Stimulated activated CD8-positive, alpha-beta memory T cell treated with anti-CD3 and anti-CD28 coated beads, Interleukin-7, amount 100 ng/mL, for 1 hour (primary cell): Measurements from ENCODE around the gene RPP14.
"Not testable (repeated sequence)": the region's sequence is repeated elsewhere in the genome, so short reads cannot be mapped to it uniquely, and the experiment has no call there.

Source experiments
- DNase-seq, 2 donors: peaks; one replicate each; pipeline ENCODE4 v3.0.0-alpha.2; 2020; ENCODE audit warnings: low read depth in 2 of 2

The RPP14 gene

GRCh38 chr3:58331593-58332152, 25.6 kb downstream of the RPP14 start:
- DNase-seq: no peak

- DNase-seq: peak; percentile 51 to 55
Observed at GRCh38 chr3:58332575-58333188, 26.6 kb downstream of the RPP14 start, which contains the start of gene PXK. Gene PXK (plus strand): TSS chr3:58332892. CDS start chr3:58332989, 97 bp downstream.

DNA sequence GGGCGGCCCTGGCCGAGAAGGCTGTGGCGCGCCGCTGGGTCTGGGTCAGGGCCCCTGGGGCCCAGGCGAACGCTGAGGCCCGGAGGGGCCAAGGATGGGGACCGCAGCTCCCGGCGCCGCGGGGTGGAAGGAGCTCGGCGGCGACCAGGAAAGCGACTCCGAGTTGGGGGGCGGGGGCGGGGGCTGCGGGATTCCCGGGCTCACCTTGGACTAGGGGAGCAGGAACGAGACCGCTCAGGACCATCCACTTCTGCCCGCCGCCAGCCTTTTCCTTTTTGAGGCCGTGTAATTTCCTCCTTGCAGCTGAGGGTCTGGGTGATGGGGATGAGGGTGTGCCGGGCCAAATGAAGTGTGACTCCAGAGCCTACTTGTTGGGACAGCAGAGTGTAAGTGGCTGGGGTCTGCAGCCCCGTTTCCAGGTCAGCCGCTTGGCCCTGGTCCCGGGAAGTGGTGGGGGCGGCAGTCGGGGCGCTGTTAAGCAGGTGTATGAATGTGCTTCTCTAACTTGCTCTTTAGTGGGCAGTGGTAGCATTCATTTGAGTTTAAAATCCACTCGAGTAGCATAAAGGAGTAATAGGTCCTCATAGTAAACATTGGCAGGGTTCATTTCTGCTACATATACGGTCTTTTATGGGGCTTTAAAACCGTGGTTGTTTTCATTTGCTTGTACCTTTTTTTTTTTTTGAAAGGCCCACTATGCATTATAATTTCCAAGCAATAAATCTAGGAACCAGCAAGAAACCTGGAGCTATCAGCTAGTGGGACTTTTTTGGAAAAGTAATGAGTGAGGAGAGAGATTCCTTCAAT, 27.4 kb downstream of the RPP14 start:
- DNase-seq: no peak

GRCh38 chr3:58334013-58334321, 27.9 kb downstream of the RPP14 start:
- no peak for DNase-seq

DNA sequence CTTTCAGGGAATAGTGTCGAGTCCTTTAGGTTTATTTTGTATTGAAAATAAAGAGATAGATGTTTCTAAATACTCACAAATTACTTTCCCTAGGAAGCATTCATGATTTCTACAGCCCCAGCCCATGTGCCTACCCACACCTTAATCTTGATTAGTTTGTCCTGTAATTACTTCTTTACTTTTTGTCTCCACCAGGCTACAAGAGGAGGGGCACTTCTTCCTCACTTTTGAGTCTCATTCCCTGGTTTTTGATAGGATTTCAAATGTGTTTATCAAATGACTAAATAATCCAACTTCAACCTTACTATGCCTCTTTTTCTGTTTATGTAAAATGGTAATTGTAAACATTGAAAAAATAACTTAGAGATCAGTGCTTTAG, 28.4 kb downstream of the RPP14 start:
- DNase-seq: no peak

GRCh38 chr3:58335652-58335947, 29.6 kb downstream of the RPP14 start:
- DNase-seq: no peak

DNA sequence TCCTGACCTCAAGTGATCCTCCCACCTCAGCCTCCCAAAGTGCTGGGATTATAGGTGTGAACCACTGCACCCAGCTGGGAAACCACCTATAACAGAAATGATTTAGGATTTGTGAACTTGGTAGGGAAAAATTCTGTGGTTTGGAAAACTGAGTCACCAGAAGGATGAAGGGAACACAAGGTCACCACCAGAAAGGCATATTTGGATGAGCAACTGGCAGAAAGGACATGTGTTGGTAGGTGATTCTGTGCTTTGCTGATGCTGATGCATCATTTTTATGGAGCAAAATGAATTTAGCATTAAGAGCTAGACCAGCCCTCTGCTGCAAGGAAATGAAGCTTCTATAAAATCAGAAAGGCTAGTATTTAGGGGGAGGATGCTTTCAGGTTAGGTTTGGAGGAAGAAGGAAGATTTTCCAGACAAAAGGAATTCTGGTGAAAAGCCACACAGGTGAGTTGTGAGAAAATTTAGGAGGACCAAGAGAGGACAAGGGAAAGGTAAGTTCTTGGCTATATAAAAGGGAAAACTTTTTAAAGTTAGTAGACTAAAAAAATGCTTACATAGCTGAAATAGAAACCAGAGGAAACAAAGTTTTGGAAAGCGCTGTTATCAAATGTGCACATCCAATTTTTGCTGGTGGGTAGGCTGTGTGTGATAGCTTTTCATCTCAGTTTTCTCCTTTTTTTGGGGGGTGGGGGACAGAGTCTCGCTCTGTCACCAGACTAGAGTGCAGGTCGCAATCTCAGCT, 30.3 kb downstream of the RPP14 start:
- DNase-seq: no peak

GRCh38 chr3:58337190-58337589, 31.1 kb downstream of the RPP14 start:
- DNase-seq: no peak

DNA sequence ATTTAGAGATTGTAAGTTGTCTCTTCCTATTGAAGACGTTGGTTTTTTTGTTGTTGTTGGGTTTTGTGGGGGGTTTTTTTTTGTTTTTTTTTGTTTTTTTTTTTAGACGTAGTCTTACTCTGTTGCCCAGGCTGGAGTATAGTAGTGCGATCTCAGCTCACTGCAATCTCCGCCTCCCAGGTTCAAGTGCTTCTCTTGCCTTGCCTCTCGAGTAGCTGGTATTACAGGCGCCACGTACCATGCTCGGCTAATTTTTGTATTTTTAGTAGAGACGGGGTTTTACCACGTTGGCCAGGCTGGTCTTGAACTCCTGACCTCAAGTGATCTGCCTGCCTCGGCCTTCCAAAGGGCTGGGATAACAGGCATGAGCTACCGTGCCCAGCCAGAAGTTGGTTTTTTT, 33.1 kb downstream of the RPP14 start:
- DNase-seq: not testable (repeated sequence)

- DNase-seq: no peak
Observed at GRCh38 chr3:58340594-58341244, 34.7 kb downstream of the RPP14 start.

DNA sequence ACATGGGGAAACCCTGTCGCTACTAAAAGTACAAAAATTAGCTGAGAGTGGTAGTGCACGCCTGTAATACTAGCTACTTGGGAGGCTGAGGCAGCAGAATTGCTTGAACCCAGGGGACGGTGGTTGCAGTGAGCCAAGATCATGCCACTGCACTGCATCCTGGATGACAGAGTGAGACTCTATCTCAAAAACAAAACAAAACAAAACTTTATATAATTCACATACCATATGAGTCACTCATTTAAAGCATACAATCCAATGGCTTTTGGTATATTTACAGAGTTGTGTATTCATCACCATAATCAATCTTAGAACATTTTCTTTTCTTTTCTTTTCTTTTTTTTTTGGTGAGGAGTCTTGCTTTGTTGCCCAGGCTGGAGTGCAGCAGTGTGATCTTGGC, 35.3 kb downstream of the RPP14 start:
- no peak for DNase-seq

GRCh38 chr3:58342676-58343075, 36.6 kb downstream of the RPP14 start:
- DNase-seq: no peak

GRCh38 chr3:58345457-58345856, 39.4 kb downstream of the RPP14 start:
- DNase-seq: no peak

DNA sequence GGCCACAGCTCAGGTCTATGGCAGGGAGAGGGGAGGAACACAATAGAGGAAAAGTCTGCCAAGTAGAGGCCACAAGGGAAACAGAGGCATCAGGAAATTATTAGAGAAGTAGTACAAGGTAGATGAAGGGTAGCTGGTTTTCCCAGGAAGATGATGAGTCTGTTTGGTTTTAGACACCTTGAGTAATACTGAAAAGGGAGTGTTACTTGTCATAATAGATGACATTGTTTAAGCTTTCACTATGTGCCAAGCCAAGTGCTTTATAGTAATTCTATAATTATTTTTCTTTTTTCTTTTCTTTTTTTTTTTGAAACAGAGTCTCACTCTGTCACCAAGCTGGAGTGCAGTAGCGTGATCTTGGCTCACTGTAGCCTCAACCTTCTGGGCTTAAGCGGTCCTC, 40.3 kb downstream of the RPP14 start:
- no peak for DNase-seq

GRCh38 chr3:58347984-58348383, 41.9 kb downstream of the RPP14 start:
- no peak for DNase-seq

DNA sequence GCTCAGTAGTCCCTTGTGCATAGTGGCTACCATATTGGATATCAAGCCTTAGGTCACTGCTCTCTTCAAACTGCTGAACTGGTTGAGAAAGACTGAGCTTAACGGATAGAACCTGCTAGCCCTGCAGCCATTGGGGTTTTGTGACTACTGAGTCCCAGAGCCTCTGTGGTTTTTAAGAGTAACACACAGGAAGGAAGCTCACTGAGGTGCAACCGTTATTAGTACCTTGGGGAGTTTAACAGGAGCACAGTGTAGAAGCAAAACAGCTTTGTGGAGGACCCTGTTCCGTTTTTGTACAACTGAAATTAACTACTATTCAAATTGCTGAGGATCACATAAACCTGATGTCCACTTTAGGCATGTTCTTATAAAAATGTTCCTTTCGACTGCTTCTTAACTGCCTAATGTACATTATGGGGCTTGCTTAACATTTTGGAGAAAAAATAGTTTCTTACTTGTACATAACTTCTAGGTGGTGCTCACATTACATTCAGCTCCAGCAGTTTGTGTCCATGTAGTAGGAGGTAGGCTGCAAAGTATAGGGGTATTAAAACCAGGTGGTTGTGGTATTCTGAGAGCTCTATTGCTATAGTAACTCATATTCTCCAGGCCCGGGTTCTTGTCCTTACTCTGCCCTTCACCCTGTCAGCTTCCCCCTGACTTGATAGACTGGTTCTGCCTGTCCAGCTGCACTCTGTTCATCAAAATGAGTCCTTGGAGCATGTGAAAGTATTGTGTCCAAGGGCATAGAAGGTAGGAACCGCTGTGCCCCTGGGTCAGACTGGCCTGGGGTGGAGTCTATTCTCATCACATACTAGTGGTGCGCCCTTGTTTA, 44.0 kb downstream of the RPP14 start:
- DNase-seq: no peak

GRCh38 chr3:58350627-58351013, 44.6 kb downstream of the RPP14 start:
- no peak for DNase-seq

DNA sequence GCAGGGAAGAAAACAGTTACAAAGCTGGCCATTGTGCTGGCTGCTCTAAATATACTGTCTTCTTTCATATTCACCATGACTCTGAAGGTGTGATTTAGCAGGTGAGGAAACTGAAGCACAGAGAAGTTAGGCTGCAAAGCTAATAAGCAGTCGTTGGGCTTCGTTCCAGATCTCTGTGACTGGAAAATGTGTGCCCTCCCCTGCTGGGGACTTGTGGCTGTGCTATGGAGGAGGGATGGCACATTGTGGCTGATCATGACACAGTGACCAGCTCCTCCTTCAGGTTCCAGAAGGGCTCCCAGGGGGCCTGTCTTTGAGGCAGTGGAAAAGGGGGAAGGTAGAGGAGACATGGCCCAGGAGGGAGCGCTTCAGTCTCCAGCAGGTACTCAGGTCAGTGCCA, 45.9 kb downstream of the RPP14 start:
- DNase-seq: no peak

DNA sequence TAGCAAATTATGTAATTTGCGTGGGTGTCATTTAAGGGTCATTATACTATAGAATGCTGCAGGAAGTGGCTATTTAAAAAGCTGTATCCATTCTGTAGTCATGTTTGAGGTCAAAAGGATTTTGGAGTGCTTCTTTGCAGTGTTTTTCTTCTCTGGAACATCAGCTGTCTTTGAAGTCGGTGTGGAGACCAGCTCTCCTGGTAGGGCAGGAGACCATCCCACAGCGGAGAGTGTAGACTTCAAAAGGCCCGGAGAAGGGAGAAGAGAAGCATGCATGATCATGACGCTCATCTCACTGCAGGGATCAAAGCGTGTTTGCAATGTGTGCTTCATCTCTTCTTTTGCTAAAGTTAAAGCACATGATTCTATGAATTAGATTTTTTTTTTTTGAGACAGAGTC, 46.6 kb downstream of the RPP14 start:
- no peak for DNase-seq

DNA sequence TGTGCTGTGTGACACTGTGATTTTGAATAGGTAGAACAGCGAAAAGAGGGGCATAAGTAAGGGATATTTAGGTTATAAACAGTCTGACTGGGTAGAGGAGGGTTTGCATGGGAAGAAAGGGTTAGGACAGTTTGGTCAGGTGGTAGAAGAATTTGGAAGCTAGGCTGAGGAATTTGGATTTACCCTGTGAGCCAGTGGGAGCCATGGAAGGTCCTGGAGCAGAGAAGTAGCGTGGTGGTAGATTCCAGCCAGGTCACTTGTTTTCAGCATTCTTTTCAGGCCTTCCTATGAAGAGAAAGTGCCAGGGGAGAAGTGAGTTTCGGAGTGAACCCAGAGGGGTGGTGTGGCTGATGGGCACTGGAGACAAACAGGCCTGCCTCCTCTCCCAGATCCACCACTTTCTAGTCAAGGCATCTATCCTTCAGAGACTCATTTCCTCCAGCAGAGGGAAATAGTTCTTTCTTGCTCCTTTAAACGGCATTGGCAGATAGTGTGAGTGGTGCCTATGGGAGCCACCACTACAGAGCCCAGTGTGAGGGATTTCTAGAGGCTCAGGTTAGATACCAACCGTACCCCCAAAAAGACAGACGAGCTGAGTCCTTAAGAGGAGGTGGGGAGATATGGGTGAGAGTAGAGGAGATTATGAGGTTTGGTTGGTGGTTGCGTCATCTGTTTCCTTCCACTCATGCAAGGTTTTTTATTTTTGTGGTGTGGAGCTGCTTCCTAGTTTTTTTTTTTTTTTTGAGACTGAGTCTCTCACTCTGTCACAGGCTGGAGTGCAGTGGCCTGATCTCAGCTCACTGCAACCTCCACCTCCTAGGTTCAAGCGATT, 47.9 kb downstream of the RPP14 start:
- DNase-seq: no peak

- DNase-seq: no peak
Observed at GRCh38 chr3:58355179-58355578, 49.1 kb downstream of the RPP14 start.
